GM18519 (cell line): Measurements from ENCODE around the gene P2RY6.

Experiments
- ATAC-seq: cut with Tn5 transposase; IDR thresholded peaks from one replicate; pipeline ENCODE4 v1.9.1; 2021; ENCODE audit warnings: mild to moderate bottlenecking, moderate library complexity; ENCODE audit not compliant: unreplicated experiment, low FRiP score

The P2RY6 gene

GRCh38 chr11:73274722-73275380, 2.7 kb downstream of the P2RY6 start:
- ATAC-seq, result no peak

- no peak for ATAC-seq
Observed at GRCh38 chr11:73275381-73275750, 3.2 kb downstream of the P2RY6 start.

- no peak for ATAC-seq
Observed at GRCh38 chr11:73277467-73277866, 5.3 kb downstream of the P2RY6 start.

- ATAC-seq, result no peak
Observed at GRCh38 chr11:73280626-73281025, 8.5 kb downstream of the P2RY6 start.

GRCh38 chr11:73281201-73281741, 9.1 kb downstream of the P2RY6 start:
- ATAC-seq, result no peak

- no peak for ATAC-seq
Observed at GRCh38 chr11:73281796-73282660, 9.9 kb downstream of the P2RY6 start.

GRCh38 chr11:73283276-73284000, 11.3 kb downstream of the P2RY6 start:
- ATAC-seq, result no peak

GRCh38 chr11:73284106-73284505, 12.0 kb downstream of the P2RY6 start:
- ATAC-seq, result no peak

- ATAC-seq, result no peak
Observed at GRCh38 chr11:73285721-73286120, 13.6 kb downstream of the P2RY6 start.

GRCh38 chr11:73286240-73286810, 14.2 kb downstream of the P2RY6 start:
- ATAC-seq, result no peak

- no peak for ATAC-seq
Observed at GRCh38 chr11:73287400-73288101, 15.4 kb downstream of the P2RY6 start.

GRCh38 chr11:73288192-73288872, 16.2 kb downstream of the P2RY6 start:
- no peak for ATAC-seq

- no peak for ATAC-seq
Observed at GRCh38 chr11:73288873-73289707, 17.0 kb downstream of the P2RY6 start.

GRCh38 chr11:73290536-73290935, 18.4 kb downstream of the P2RY6 start:
- no peak for ATAC-seq

GRCh38 chr11:73291196-73291595, 19.1 kb downstream of the P2RY6 start:
- ATAC-seq, result no peak

- ATAC-seq, result no peak
Observed at GRCh38 chr11:73291781-73292524, 19.8 kb downstream of the P2RY6 start.

GRCh38 chr11:73292525-73292894, 20.4 kb downstream of the P2RY6 start:
- ATAC-seq, result no peak

- ATAC-seq, result no peak
Observed at GRCh38 chr11:73293356-73293936, 21.3 kb downstream of the P2RY6 start.
